HCT116 (cell line): ENCODE results near the gene FFAR4. TPM values are rescaled to one million over a fixed set of nuclear protein-coding genes. Genes with fewer than 3 reads are reported as not detected.

Source experiments
- ATAC-seq: fragments of 200-7000 bp; cut with Tn5 transposase; 2 replicates; pipeline ENCODE4 v1.9.1; 2020; ENCODE audit warnings: mild to moderate bottlenecking, moderate library complexity
- BruUV-seq: library from RNA; stranded (reverse); fragments of 400-500 nt; replicated peaks from 2 replicates; lab custom pipeline; 2021; lab: Mats Ljungman, UMichigan
- CTCF ChIA-PET: fragments of 300-600 bp; sonication (Branson Sonifier 250); formaldehyde crosslinking; loops from one replicate; lab custom pipeline; 2021; ENCODE audit warnings: antibody characterized with exemption; lab: Charles Lee
- POLR2A ChIA-PET: fragments of 300-600, 350-600 bp; sonication (Branson Sonifier 250); formaldehyde crosslinking; loops from one replicate; lab custom pipeline; 2021; ENCODE audit warnings: antibody characterized with exemption; lab: Charles Lee
- RAD21 ChIA-PET, 2 experiments: fragments of 300-600 bp; sonication (Branson Sonifier 250); formaldehyde crosslinking; loops; one replicate each; lab custom pipeline; 2023; ENCODE audit warnings: low total read pairs in 2 of 2; ENCODE audit not compliant: uncharacterized antibody in 2 of 2, unreplicated experiment in 2 of 2, low non-redundant PET in 1 of 2; lab: Charles Lee
- DNase-seq: peaks from one replicate; pipeline ENCODE4 v3.0.0-alpha.2; 2010; ENCODE audit warnings: low read depth, low spot score
- H2AFZ ChIP-seq: fragments of 200-600 bp; shearing (Covaris generic), sonication (generic); 2 replicates; pipeline ENCODE4 v1.6.1; 2017; ENCODE audit warnings: low read depth, mixed run types, mixed read lengths, antibody characterized with exemption, low read length; ENCODE audit not compliant: poor library complexity, severe bottlenecking
- H3K27ac ChIP-seq: 2 replicates; pipeline ENCODE4 v1.5.1; 2012; ENCODE audit warnings: low read depth, low read length
- H3K27me3 ChIP-seq: fragments of 200-600 bp; sonication (generic); 2 replicates; pipeline ENCODE4 v1.6.1; 2016; ENCODE audit warnings: mixed run types, low read length, mixed read lengths; ENCODE audit not compliant: insufficient read depth
- H3K36me3 ChIP-seq, 2 experiments: fragments of 200-500 bp in 1 of 2; fragments of 200-600 bp in 1 of 2; sonication (Bioruptor generic) in 1 of 2; sonication (generic) in 1 of 2; 2 replicates each; pipeline versions ENCODE4 v1.5.1 to v1.6.1; 2014 to 2016; ENCODE audit warnings: low read length in 2 of 2, inconsistent platforms in 1 of 2, mixed read lengths in 1 of 2, mixed run types in 1 of 2; ENCODE audit not compliant: insufficient read depth in 2 of 2, control insufficient read depth in 1 of 2
- H3K4me1 ChIP-seq, 2 experiments: fragments of 200-600 bp in 1 of 2; sonication (generic) in 1 of 2; 2 replicates each; pipeline versions ENCODE4 v1.5.1 to v1.6.1; 2012 to 2017; ENCODE audit warnings: low read length in 2 of 2, inconsistent platforms in 1 of 2, mild to moderate bottlenecking in 1 of 2, mixed read lengths in 1 of 2, mixed run types in 1 of 2, moderate library complexity in 1 of 2; ENCODE audit not compliant: insufficient read depth in 2 of 2, control insufficient read depth in 1 of 2
- H3K4me2 ChIP-seq: fragments of 200-600 bp; sonication (generic); 2 replicates; pipeline ENCODE4 v1.6.1; 2017; ENCODE audit warnings: mixed run types, low read length, mixed read lengths
- H3K4me3 ChIP-seq, 2 experiments: fragments of 200-600 bp in 1 of 2; sonication (generic) in 1 of 2; replicated peaks in 1 of 2; 2 replicates each; pipeline ENCODE4 v1.5.1; 2011 to 2016; ENCODE audit warnings: low read length in 2 of 2, control low read depth in 1 of 2, low read depth in 1 of 2, mild to moderate bottlenecking in 1 of 2, mixed read lengths in 1 of 2, mixed run types in 1 of 2
- H3K79me2 ChIP-seq: fragments of 200-600 bp; sonication (generic); 2 replicates; pipeline ENCODE4 v1.6.1; 2017; ENCODE audit warnings: mild to moderate bottlenecking, mixed run types, low read length, moderate library complexity, mixed read lengths; ENCODE audit not compliant: insufficient read depth
- H3K9ac ChIP-seq: fragments of 200-600 bp; sonication (generic); 2 replicates; pipeline ENCODE4 v1.6.1; 2016; ENCODE audit warnings: low read length, mixed read lengths
- H3K9me2 ChIP-seq: fragments of 200-600 bp; sonication (generic), shearing (Covaris generic); 2 replicates; pipeline ENCODE4 v1.6.1; 2017; ENCODE audit warnings: mixed run types, mild to moderate bottlenecking, moderate library complexity; ENCODE audit not compliant: insufficient read depth
- H3K9me3 ChIP-seq, 2 experiments: fragments of 200-500 bp in 1 of 2; fragments of 200-600 bp in 1 of 2; sonication (Bioruptor generic) in 1 of 2; sonication (generic) in 1 of 2; 2 replicates each; pipeline ENCODE4 v1.6.1; 2014 to 2017; ENCODE audit warnings: low read length in 2 of 2, mixed read lengths in 2 of 2, inconsistent platforms in 1 of 2, low read depth in 1 of 2, mild to moderate bottlenecking in 1 of 2, mixed run types in 1 of 2, moderate library complexity in 1 of 2; ENCODE audit not compliant: control insufficient read depth in 1 of 2, insufficient read depth in 1 of 2
- H4K20me1 ChIP-seq: fragments of 200-600 bp; sonication (generic), shearing (Covaris generic); 2 replicates; pipeline ENCODE4 v1.6.1; 2017; ENCODE audit warnings: mixed run types, mild to moderate bottlenecking, moderate library complexity; ENCODE audit not compliant: insufficient read depth
- CTCF ChIP-seq, 3 experiments: fragments of 200-600 bp in 1 of 3; sonication (generic) in 1 of 3; IDR thresholded peaks in 2 of 3; conservative IDR thresholded peaks in 1 of 3; 2 replicates each; pipeline ENCODE4 v1.5.1; 2012 to 2017; ENCODE audit warnings: low read depth in 2 of 3, low read length in 2 of 3, antibody characterized with exemption in 1 of 3, borderline replicate concordance in 1 of 3, control low read depth in 1 of 3, mild to moderate bottlenecking in 1 of 3, mixed read lengths in 1 of 3, mixed run types in 1 of 3, moderate library complexity in 1 of 3; ENCODE audit not compliant: insufficient read depth in 1 of 3
- ELF1 ChIP-seq: IDR thresholded peaks from 2 replicates; pipeline ENCODE4 v1.6.1; 2012; ENCODE audit warnings: low read depth, borderline replicate concordance
- FOSL1 ChIP-seq: IDR thresholded peaks from 2 replicates; pipeline ENCODE4 v1.6.1; 2012; ENCODE audit warnings: low read depth
- RAD21 ChIP-seq: IDR thresholded peaks from 2 replicates; pipeline ENCODE4 v1.6.1; 2012; ENCODE audit warnings: low read depth, mild to moderate bottlenecking
- SIN3A ChIP-seq: IDR thresholded peaks from 2 replicates; pipeline ENCODE4 v1.6.1; 2012; ENCODE audit warnings: low read depth
- intact Hi-C: fragments of 100-400 bp; cut with micrococcal nuclease; formaldehyde crosslinking; loops from 2 replicates; pipeline ENCODE4 v1.10.0; 2022
- total RNA-seq: library from RNA; stranded (reverse); gene quantifications from one replicate; pipeline ENCODE4 v1.2.1, GENCODE V29; 2021; ENCODE audit not compliant: unreplicated experiment

Gene FFAR4
- total RNA-seq, 1 experiment from 2014 or later, result not detected

- ATAC-seq, result peak; percentile 88
- POLR2A ChIA-PET, result no interaction called here
- H2AFZ ChIP-seq, result no peak overlapping the region
- RAD21 ChIA-PET, result no interaction called here
- H3K27me3 ChIP-seq, result no peaks in the 10 kb centered on the region
- no TSS peak for BruUV-seq
- CTCF ChIA-PET, result interaction anchor here (0.9 to 1.2 kb wide), 2 partner anchors 15 to 42 kb away, joined by 3 to 4 read pairs; partner anchors contain the start of gene PDE6C
- intact Hi-C loops, result no loop called here
- H3K4me1 ChIP-seq, result no peaks in the 10 kb centered on the region
- H3K36me3 ChIP-seq, result no peaks in the 10 kb centered on the region
- no peak overlapping the region for H3K27ac ChIP-seq
- no peaks in the 10 kb centered on the region for H3K9me3 ChIP-seq
- peak; percentile 19 for DNase-seq
- no peak overlapping the region for H3K9ac ChIP-seq
- H3K4me3 ChIP-seq, result no peak overlapping the region
- H3K79me2 ChIP-seq, result no peaks in the 10 kb centered on the region
- peak; percentile 8 to 53 (median 42); a peak in 4 of 6 replicates for TF ChIP-seq CTCF (IDR thresholded peaks at IDR 0.05 in 2 of 3, conservative IDR thresholded peaks at IDR 0.05 in 1 of 3; ENCODE audit: borderline replicate concordance in 1 of 3, insufficient read depth in 1 of 3, low read depth in 2 of 3, low read length in 2 of 3)
- TF ChIP-seq ELF1, result no peak
- TF ChIP-seq RAD21, result 0 out of 2 replicates have a peak, but pooled peaks have one; percentile 4
- H4K20me1 ChIP-seq, result no peaks in the 10 kb centered on the region
- no peak overlapping the region for H3K4me2 ChIP-seq
- no peaks in the 10 kb centered on the region for H3K9me2 ChIP-seq
These were observed 30.1 kb downstream of the FFAR4 start for GRCh38 chr10:93596539-93596938.

GRCh38 chr10:93597075-93597599 is 30.7 kb downstream of the FFAR4 start:
- DNase-seq, result no peak

More at GRCh38 chr10:93597075-93597599, 30.7 kb downstream of the FFAR4 start:
- no peak for TF ChIP-seq SIN3A
- no peak for TF ChIP-seq FOSL1
- no peaks in the 10 kb centered on the region for H3K4me1 ChIP-seq
- intact Hi-C loops, result no loop called here
- H3K9me3 ChIP-seq, result no peaks in the 10 kb centered on the region
- H3K4me2 ChIP-seq, result no peak overlapping the region
- RAD21 ChIA-PET, result no interaction called here
- H3K27ac ChIP-seq, result no peak overlapping the region
- no peaks in the 10 kb centered on the region for H3K36me3 ChIP-seq
- no TSS peak for BruUV-seq
- no peak overlapping the region for H2AFZ ChIP-seq
- POLR2A ChIA-PET, result no interaction called here
- no peak overlapping the region for H3K9ac ChIP-seq
- no peaks in the 10 kb centered on the region for H3K27me3 ChIP-seq
- no peaks in the 10 kb centered on the region for H4K20me1 ChIP-seq
- H3K9me2 ChIP-seq, result no peaks in the 10 kb centered on the region
- ATAC-seq, result no peak
- H3K4me3 ChIP-seq, result no peak overlapping the region
- H3K79me2 ChIP-seq, result no peaks in the 10 kb centered on the region
- CTCF ChIA-PET, result interaction anchor here (0.9 to 1.2 kb wide), 2 partner anchors 15 to 42 kb away, joined by 3 to 4 read pairs; partner anchors contain the start of gene PDE6C
